ENCODE data around the gene PATJ. TPM values are rescaled to one million over a fixed set of nuclear protein-coding genes. Genes with fewer than 3 reads are reported as not detected.

The PATJ gene, protein sequence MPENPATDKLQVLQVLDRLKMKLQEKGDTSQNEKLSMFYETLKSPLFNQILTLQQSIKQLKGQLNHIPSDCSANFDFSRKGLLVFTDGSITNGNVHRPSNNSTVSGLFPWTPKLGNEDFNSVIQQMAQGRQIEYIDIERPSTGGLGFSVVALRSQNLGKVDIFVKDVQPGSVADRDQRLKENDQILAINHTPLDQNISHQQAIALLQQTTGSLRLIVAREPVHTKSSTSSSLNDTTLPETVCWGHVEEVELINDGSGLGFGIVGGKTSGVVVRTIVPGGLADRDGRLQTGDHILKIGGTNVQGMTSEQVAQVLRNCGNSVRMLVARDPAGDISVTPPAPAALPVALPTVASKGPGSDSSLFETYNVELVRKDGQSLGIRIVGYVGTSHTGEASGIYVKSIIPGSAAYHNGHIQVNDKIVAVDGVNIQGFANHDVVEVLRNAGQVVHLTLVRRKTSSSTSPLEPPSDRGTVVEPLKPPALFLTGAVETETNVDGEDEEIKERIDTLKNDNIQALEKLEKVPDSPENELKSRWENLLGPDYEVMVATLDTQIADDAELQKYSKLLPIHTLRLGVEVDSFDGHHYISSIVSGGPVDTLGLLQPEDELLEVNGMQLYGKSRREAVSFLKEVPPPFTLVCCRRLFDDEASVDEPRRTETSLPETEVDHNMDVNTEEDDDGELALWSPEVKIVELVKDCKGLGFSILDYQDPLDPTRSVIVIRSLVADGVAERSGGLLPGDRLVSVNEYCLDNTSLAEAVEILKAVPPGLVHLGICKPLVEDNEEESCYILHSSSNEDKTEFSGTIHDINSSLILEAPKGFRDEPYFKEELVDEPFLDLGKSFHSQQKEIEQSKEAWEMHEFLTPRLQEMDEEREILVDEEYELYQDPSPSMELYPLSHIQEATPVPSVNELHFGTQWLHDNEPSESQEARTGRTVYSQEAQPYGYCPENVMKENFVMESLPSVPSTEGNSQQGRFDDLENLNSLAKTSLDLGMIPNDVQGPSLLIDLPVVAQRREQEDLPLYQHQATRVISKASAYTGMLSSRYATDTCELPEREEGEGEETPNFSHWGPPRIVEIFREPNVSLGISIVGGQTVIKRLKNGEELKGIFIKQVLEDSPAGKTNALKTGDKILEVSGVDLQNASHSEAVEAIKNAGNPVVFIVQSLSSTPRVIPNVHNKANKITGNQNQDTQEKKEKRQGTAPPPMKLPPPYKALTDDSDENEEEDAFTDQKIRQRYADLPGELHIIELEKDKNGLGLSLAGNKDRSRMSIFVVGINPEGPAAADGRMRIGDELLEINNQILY (N-terminal part only)
- 8.9 to 12.4 TPM (median 10.7 TPM) in 3 replicates for total RNA-seq
- long read RNA-seq, partial matches to known transcripts, result 2 of 6 reads
- long read RNA-seq, other reads (novel, unspliced or antisense), result 4 of 6 reads

DNA sequence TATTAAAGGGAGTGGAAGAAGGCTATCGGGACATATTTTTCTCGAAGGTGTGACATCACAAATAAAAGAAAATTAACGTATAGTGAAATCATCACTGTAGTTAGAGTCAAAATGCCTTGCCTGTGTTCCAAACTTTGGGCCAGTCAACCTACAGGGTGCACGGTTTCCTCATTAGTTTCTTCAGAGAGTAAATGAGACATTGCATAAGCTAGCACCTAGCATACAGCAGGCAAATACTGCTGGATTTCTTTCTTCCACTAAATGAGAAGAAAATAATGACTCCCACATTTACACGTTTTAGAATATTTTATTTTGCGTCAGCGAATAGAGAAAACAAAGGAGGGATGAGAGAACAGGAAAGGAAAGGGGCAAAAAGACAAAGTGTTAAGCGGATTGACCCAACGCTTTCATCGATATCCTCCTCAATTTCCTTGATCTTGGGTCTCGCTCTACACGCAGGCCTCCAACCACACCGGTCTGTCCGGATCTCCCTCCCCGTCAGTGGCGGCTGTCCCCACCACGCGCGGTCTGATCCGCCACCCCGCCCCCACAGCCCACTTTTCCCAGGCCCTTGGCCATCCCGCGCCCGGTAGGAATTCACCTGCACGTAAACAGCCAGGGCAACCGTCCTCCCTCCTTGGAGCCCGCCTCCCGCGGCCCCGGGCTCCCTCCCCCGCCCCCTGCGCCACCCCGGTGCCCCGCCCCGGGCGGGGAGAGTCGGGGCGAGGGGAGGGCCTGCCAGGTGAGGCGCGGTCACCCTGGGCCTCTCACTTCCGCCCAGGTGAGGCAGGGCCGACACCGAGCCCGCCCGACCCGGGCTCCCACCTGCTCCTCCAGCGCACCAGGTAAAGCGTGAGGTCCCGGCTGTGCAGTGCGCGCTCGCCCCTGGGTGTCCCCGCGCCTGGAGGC, at the start of gene PATJ:
Gene PATJ, plus strand, starts transcription at position 770 of the 909 bp plus-strand sequence. CDS start 20,413 bp downstream, outside the sequence.
- H3K27me3 Mint-ChIP-seq (ENCODE audit: low read depth), result no peaks in the 10 kb centered on the region
- H3K27ac Mint-ChIP-seq (ENCODE audit: unreplicated experiment), result peak within 1 kb of the TSS; percentile 93
- no peaks in the 10 kb centered on the region for H3K36me3 Mint-ChIP-seq (ENCODE audit: low read depth)
- H3K4me3 Mint-ChIP-seq (ENCODE audit: unreplicated experiment), result peak within 1 kb of the TSS; percentile 85
- no peak for DNase-seq (ENCODE audit: low spot score)
- TF ChIP-seq, protein P1, sequence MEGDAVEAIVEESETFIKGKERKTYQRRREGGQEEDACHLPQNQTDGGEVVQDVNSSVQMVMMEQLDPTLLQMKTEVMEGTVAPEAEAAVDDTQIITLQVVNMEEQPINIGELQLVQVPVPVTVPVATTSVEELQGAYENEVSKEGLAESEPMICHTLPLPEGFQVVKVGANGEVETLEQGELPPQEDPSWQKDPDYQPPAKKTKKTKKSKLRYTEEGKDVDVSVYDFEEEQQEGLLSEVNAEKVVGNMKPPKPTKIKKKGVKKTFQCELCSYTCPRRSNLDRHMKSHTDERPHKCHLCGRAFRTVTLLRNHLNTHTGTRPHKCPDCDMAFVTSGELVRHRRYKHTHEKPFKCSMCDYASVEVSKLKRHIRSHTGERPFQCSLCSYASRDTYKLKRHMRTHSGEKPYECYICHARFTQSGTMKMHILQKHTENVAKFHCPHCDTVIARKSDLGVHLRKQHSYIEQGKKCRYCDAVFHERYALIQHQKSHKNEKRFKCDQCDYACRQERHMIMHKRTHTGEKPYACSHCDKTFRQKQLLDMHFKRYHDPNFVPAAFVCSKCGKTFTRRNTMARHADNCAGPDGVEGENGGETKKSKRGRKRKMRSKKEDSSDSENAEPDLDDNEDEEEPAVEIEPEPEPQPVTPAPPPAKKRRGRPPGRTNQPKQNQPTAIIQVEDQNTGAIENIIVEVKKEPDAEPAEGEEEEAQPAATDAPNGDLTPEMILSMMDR (IDR thresholded peaks at IDR 0.05), result no peak
- H3K4me1 Mint-ChIP-seq (ENCODE audit: low read depth), result peaks cover 31% of the 10 kb centered on the region
- H3K9me3 Mint-ChIP-seq (ENCODE audit: low read depth), result no peaks in the 10 kb centered on the region

DNA sequence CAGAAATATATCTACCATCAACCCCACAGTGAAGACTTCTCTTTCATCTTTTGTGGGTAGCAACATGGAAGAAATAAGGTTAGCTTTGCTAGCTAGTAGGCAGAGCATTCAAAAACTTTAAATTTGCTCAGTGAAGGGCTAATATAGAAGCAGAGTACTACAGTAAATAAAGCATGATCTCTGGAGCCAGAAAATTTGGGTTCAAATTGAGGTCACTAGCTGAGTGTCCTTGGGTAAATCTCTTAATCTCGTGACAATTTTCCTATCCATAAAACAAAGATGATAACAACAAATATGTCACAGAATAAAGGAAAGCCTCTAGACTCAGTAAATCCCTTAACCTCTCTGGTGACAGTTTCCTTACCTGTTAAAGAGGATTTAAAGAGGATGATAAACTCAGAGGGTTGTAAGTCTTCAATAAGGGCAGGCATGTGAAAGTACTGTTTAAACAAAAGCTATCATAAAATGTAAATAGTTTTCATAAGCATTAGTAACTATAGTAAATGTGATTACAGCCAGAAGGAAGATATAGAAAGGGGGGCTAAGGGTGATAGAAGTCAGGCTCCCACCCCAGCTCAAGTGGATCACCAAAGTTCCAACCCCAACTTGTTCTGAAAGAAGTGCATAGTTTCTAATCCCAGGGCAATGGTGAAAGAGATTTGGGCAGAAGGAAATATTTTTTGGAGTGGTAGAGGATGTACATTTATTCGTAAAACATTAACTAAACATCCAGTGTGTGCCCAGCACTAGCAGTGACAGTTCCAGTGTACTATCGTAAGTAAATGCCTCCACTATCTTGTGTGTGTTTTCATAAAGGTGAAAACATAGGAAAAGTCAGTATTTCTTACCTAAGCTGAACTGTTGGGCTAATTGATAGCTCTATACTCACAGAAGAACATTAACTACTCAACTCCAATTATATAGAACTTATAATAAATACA, 42.1 kb upstream of the PATJ start:
- Mint-ChIP-seq H3K9me3 (ENCODE audit: low read depth) (no peaks in the 10 kb centered on the region), H3K36me3 (ENCODE audit: low read depth) (peaks cover 33% of the 10 kb centered on the region), H3K27ac (ENCODE audit: unreplicated experiment) (no peak overlapping the region), H3K4me3 (ENCODE audit: unreplicated experiment) (no peak overlapping the region), H3K27me3 (ENCODE audit: low read depth) (no peaks in the 10 kb centered on the region), H3K4me1 (ENCODE audit: low read depth) (no peaks in the 10 kb centered on the region)
- no peak for DNase-seq (ENCODE audit: low spot score)
- TF ChIP-seq, protein P1 (IDR thresholded peaks at IDR 0.05), result no peak

DNA sequence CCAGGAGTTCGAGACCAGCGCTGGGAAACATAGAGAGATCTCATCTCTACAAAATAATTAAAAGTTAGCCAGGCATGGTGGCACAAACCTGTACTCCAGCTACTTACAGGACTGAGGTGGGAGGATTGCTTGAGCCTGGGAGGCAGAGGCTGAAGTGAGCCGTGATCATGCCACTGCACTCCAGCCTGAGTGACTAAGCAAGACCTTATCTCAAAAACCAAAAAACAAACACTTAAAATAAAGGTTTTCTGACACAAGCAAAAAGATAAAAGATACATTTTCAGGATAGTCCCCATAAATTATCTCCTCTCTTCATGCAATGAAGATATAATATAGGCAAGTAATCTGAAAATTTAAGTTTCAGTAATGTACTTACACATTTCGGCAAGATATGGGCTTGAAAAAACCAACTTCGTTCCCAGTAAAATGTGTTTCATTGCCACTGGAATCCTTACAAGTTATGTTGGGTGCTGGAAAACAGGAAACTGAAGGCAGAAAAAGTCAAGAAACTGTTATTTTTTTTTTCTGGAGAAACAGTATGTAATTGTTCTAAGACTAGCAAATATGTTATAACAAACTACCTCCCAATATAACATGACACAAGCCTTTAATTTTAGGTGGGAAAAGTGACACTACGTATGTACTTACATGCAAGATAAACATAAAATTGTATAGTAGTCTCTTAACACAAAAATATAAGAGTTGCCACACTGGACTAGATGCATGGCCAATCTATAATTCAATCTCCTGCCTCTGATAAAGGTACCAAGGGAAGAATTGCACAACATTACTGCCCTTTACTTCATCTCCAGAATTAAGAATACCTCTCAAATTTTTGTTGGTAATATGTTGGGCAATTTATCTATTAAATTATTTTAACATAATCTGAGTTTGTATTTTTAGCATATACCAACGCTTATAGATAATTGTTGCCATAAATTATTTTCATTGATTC, 33.0 kb upstream of the PATJ start:
- TF ChIP-seq, protein P1 (IDR thresholded peaks at IDR 0.05), result no peak
- no peaks in the 10 kb centered on the region for H3K9me3 Mint-ChIP-seq (ENCODE audit: low read depth)
- H3K27ac Mint-ChIP-seq (ENCODE audit: unreplicated experiment), result no peak overlapping the region
- H3K27me3 Mint-ChIP-seq (ENCODE audit: low read depth), result no peaks in the 10 kb centered on the region
- H3K4me1 Mint-ChIP-seq (ENCODE audit: low read depth), result peaks cover 7% of the 10 kb centered on the region
- DNase-seq (ENCODE audit: low spot score), result no peak
- H3K36me3 Mint-ChIP-seq (ENCODE audit: low read depth), result peaks cover 9% of the 10 kb centered on the region
- H3K4me3 Mint-ChIP-seq (ENCODE audit: unreplicated experiment), result no peak overlapping the region
